ENCODE results near the gene KCNS1. TPM values are rescaled to one million over a fixed set of nuclear protein-coding genes. Genes with fewer than 3 reads are reported as not detected.

The KCNS1 gene
- total and polyA plus RNA-seq, 4 donors, result 0.45 to 3.0 (median 1.3) TPM

DNA sequence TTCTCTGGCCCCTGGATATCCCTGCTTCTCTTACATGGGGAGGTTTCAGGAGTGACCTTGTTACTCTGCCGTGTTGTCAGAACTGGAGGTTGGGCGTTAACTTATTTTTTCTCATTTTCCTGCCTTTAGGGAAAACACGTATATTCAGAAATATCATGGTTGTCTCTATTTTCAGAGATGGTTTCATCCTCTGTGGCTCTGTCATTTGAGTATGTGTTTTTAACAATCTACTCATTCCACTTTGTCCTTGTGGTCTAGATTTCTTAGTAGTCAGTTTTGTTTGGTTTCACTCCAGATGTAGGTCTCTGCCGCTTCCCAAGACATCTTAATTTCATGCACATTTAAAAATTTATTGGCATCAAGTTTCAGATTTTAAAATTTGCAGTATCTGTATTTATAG is 45.9 kb downstream of the KCNS1 start:
- DNase-seq (no peak), ATAC-seq (ENCODE audit: insufficient read depth, low FRiP score) (no peak)
- Histone ChIP-seq H3K4me3 (no peak overlapping the region), H3K27ac (ENCODE audit: low read depth in 1 of 2, low read length in 1 of 2) (no peak overlapping the region), H3K9me3 (ENCODE audit: control insufficient read depth in 4 of 4, insufficient read depth in 3 of 4, low read length in 3 of 4) (no peaks in the 10 kb centered on the region), H3K36me3 (ENCODE audit: control insufficient read depth in 4 of 4, insufficient read depth in 4 of 4, low read length in 4 of 4) (peaks cover 3 to 12% (median 9%) of the 10 kb centered on the region in 4 donors), H3K27me3 (ENCODE audit: control insufficient read depth in 3 of 3, insufficient read depth in 3 of 3, low read length in 2 of 3) (no peaks in the 10 kb centered on the region), H3K4me1 (ENCODE audit: control insufficient read depth in 5 of 5, insufficient read depth in 5 of 5, low read length in 5 of 5) (peaks cover 0 to 10% (median 0%) of the 10 kb centered on the region in 5 donors), H3K9ac (ENCODE audit: insufficient read depth in 1 of 2, low read length in 2 of 2) (no peak overlapping the region)
- 93 to 96% methylated on average over 4 of the region's 4 CpGs for WGBS, 2 donors
- TF ChIP-seq, protein P1, sequence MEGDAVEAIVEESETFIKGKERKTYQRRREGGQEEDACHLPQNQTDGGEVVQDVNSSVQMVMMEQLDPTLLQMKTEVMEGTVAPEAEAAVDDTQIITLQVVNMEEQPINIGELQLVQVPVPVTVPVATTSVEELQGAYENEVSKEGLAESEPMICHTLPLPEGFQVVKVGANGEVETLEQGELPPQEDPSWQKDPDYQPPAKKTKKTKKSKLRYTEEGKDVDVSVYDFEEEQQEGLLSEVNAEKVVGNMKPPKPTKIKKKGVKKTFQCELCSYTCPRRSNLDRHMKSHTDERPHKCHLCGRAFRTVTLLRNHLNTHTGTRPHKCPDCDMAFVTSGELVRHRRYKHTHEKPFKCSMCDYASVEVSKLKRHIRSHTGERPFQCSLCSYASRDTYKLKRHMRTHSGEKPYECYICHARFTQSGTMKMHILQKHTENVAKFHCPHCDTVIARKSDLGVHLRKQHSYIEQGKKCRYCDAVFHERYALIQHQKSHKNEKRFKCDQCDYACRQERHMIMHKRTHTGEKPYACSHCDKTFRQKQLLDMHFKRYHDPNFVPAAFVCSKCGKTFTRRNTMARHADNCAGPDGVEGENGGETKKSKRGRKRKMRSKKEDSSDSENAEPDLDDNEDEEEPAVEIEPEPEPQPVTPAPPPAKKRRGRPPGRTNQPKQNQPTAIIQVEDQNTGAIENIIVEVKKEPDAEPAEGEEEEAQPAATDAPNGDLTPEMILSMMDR (IDR thresholded peaks at IDR 0.05; ENCODE audit: control extremely low read depth, extremely low read depth), result no peak

DNA sequence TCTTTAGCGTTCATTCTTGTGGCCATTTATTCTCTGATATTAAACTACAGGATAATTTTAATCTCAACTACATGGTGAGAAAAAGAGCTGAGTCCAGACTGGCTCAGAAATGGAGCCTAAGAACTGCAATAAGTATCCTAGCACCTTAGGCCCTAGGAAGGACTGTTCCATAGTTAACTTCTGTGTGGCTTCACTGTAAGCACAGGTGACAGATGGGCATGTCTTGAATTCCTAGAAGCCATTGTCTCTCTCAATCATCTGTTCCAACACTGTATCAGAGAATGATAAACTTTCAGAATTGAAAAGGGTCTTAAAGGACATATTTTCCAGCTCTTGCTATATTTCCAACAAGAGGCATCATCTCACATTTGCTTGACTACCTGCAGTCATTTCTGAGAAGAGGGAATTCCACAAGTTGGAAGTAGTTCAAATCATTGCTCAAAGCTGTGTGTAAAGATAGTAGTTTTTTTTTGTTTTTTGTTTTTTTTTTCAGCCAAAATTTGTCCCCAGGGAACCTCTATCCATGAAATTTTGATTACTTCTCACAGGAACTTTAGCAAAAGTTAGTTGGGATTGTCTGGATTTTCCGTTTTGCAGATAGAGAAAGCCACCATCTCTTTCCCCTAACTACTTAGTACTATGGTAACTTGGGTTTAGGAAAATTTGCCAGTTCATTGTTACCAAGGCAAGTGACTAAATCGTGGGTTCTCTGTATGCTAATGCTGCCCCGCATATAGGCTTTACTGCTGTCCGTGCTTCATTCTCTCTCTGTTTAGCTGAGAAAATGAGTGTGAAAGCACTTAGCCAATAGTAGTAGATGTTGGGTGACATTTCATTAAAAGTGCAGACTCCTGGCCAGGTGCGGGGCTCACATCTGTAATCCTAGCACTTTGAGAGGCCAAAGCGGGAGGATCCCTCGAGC is 47.2 kb downstream of the KCNS1 start:
- DNase-seq (no peak), ATAC-seq (ENCODE audit: insufficient read depth, low FRiP score) (no peak)
- Histone ChIP-seq H3K9me3 (ENCODE audit: control insufficient read depth in 4 of 4, insufficient read depth in 3 of 4, low read length in 3 of 4) (no peaks in the 10 kb centered on the region), H3K4me3 (no peak overlapping the region), H3K9ac (ENCODE audit: insufficient read depth in 1 of 2, low read length in 2 of 2) (no peak overlapping the region), H3K4me1 (ENCODE audit: control insufficient read depth in 5 of 5, insufficient read depth in 5 of 5, low read length in 5 of 5) (peaks cover 0 to 16% (median 5%) of the 10 kb centered on the region in 5 donors), H3K36me3 (ENCODE audit: control insufficient read depth in 4 of 4, insufficient read depth in 4 of 4, low read length in 4 of 4) (peaks cover 3 to 12% (median 9%) of the 10 kb centered on the region in 4 donors), H3K27me3 (ENCODE audit: control insufficient read depth in 3 of 3, insufficient read depth in 3 of 3, low read length in 2 of 3) (no peaks in the 10 kb centered on the region), H3K27ac (ENCODE audit: low read depth in 1 of 2, low read length in 1 of 2) (peak overlapping the region in 1 of 2 donors; percentile 52)
- 85 to 91% methylated on average over 8 of the region's 8 CpGs for whole genome bisulfite sequencing, 2 donors
- TF ChIP-seq, protein P1 (IDR thresholded peaks at IDR 0.05; ENCODE audit: control extremely low read depth, extremely low read depth), result no peak

DNA sequence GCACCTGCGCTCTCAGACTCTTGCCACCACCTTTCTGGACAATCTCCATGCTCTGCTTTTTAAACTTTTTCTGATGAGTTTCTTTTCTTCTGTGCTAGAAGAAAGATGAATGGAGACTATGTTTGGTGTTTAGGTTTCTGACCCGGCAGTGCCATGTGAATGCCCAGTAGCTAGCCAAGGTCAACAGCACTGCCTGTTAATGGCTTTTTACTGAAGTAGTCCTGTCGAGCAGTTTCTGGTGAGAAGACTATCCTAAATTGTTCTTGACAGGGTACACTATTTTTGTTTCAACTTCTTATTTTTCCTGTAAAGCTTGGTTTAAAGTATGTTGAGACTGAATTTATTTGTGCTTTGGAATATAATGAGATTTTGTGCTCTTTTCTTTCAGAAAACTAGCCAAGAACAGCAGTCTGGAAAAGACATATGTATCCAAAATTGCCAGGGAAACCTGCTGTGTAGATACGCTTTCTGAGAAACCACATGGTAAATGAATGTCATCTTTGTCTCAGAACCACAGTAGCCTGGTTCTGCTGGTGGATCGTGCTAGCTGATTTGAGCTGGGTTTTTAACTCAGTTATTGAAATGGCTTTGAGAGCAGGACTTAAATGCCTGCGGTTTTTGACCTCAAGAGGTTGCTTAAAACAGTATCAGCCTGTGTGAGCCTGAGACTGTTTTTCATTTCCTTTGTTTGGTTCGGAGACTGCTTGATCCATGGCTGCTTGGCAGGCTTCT is 48.1 kb downstream of the KCNS1 start:
- H3K27ac ChIP-seq (ENCODE audit: low read depth in 1 of 2, low read length in 1 of 2), result peak overlapping the region in 1 of 2 donors; percentile 52
- H3K9ac ChIP-seq (ENCODE audit: insufficient read depth in 1 of 2, low read length in 2 of 2), result no peak overlapping the region
- WGBS, 2 donors, result 51 to 70% methylated on average over 7 of the region's 7 CpGs
- H3K4me3 ChIP-seq, result no peak overlapping the region
- no peaks in the 10 kb centered on the region for H3K9me3 ChIP-seq (ENCODE audit: control insufficient read depth in 4 of 4, insufficient read depth in 3 of 4, low read length in 3 of 4)
- H3K27me3 ChIP-seq (ENCODE audit: control insufficient read depth in 3 of 3, insufficient read depth in 3 of 3, low read length in 2 of 3), result no peaks in the 10 kb centered on the region
- peaks cover 3 to 12% (median 9%) of the 10 kb centered on the region in 4 donors for H3K36me3 ChIP-seq (ENCODE audit: control insufficient read depth in 4 of 4, insufficient read depth in 4 of 4, low read length in 4 of 4)
- DNase-seq (peak in 1 of 3 donors; percentile 13), ATAC-seq (ENCODE audit: insufficient read depth, low FRiP score) (no peak)
- peaks cover 0 to 16% (median 5%) of the 10 kb centered on the region in 5 donors for H3K4me1 ChIP-seq (ENCODE audit: control insufficient read depth in 5 of 5, insufficient read depth in 5 of 5, low read length in 5 of 5)
- TF ChIP-seq, protein P1 (IDR thresholded peaks at IDR 0.05; ENCODE audit: control extremely low read depth, extremely low read depth), result no peak
